ENCODE results near the gene GAPDH.
A peak's percentile ranks its signal among the peaks of the same experiment; 100 is the strongest.

GAPDH gene

GRCh38 chr12:6530576-6531260, 3.6 kb upstream of the GAPDH start:
- DNase-seq: no peak

- DNase-seq: peak; percentile 71 to 92
These were observed 2.0 kb upstream of the GAPDH start for GRCh38 chr12:6532051-6532926.

GRCh38 chr12:6532927-6533652, 1.2 kb upstream of the GAPDH start:
- no peak for DNase-seq

GRCh38 chr12:6533653-6533922, 729 bp upstream of the GAPDH start:
- no peak for DNase-seq

- no peak for DNase-seq
These were observed 303 bp downstream of the GAPDH start for GRCh38 chr12:6534695-6534944.

GRCh38 chr12:6534945-6535696, 804 bp downstream of the GAPDH start:
- DNase-seq: peak; percentile 74 to 76

- no peak for DNase-seq
These were observed 1.3 kb downstream of the GAPDH start for GRCh38 chr12:6535697-6535946.

- no peak for DNase-seq
These were observed 1.9 kb downstream of the GAPDH start for GRCh38 chr12:6535960-6536847.

- no peak for DNase-seq
These were observed 2.7 kb downstream of the GAPDH start for GRCh38 chr12:6536894-6537579.

- DNase-seq: peak; percentile 77 to 78
These were observed 3.5 kb downstream of the GAPDH start for GRCh38 chr12:6537580-6538419.

- no peak for DNase-seq
These were observed 4.3 kb downstream of the GAPDH start for GRCh38 chr12:6538420-6539313.

GRCh38 chr12:6539314-6539682, 5.0 kb downstream of the GAPDH start:
- no peak for DNase-seq

- DNase-seq: no peak
These were observed 5.4 kb downstream of the GAPDH start for GRCh38 chr12:6539707-6540134.

- peak in 1 of 2 experiments; percentile 34 for DNase-seq
These were observed 6.0 kb downstream of the GAPDH start for GRCh38 chr12:6540181-6540877.

- DNase-seq: no peak
These were observed 7.3 kb downstream of the GAPDH start for GRCh38 chr12:6541371-6542165.

GRCh38 chr12:6542209-6543009, 8.1 kb downstream of the GAPDH start:
- DNase-seq: no peak

- no peak for DNase-seq
These were observed 11.7 kb downstream of the GAPDH start for GRCh38 chr12:6546016-6546415.

GRCh38 chr12:6547566-6547965, 13.2 kb downstream of the GAPDH start:
- DNase-seq: no peak
